NCI-H446 treated with DMSO at 0.1 percent for 48 hours (cell line): ENCODE data around the gene SLC15A4.
"Not testable (repeated sequence)": the region's sequence is repeated elsewhere in the genome, so short reads cannot be mapped to it uniquely, and the experiment has no call there.

Experiments used
- DNase-seq: peaks from one replicate; lab custom pipeline; 2025; lab: John Stamatoyannopoulos, UW

The SLC15A4 gene

GRCh38 chr12:128823916-128824839, at the start of gene SLC15A4:
SLC15A4 (minus strand) TSS chr12:128823958; CDS start chr12:128823943, 15 bp downstream.
- DNase-seq, result peak; percentile 84

GRCh38 chr12:128872303-128872702, 48.5 kb upstream of the SLC15A4 start:
- no peak for DNase-seq

- no peak for DNase-seq
These were observed 47.7 kb upstream of the SLC15A4 start for GRCh38 chr12:128871516-128871892.

GRCh38 chr12:128867466-128867865, 43.7 kb upstream of the SLC15A4 start:
- DNase-seq, result no peak

- no peak for DNase-seq
These were observed 40.9 kb upstream of the SLC15A4 start for GRCh38 chr12:128864516-128865186.

GRCh38 chr12:128863957-128864356, 40.2 kb upstream of the SLC15A4 start:
- DNase-seq, result no peak

GRCh38 chr12:128861226-128862016, 37.7 kb upstream of the SLC15A4 start:
- no peak for DNase-seq

- DNase-seq, result no peak
These were observed 35.6 kb upstream of the SLC15A4 start for GRCh38 chr12:128859311-128859710.

GRCh38 chr12:128857133-128857763, 33.5 kb upstream of the SLC15A4 start:
- DNase-seq, result no peak

- no peak for DNase-seq
These were observed 33.0 kb upstream of the SLC15A4 start for GRCh38 chr12:128856791-128857078.

- no peak for DNase-seq
These were observed 32.5 kb upstream of the SLC15A4 start for GRCh38 chr12:128856035-128856790.

- DNase-seq, result no peak
These were observed 29.9 kb upstream of the SLC15A4 start for GRCh38 chr12:128853600-128854197.

GRCh38 chr12:128852885-128853599, 29.3 kb upstream of the SLC15A4 start, which contains the start of gene GLT1D1:
GLT1D1 (plus strand) TSS chr12:128853478; CDS start chr12:128853582, 104 bp downstream.
- no peak for DNase-seq

GRCh38 chr12:128852026-128852698, 28.4 kb upstream of the SLC15A4 start:
- DNase-seq, result no peak

GRCh38 chr12:128851429-128851828, 27.7 kb upstream of the SLC15A4 start:
- not testable (repeated sequence) for DNase-seq

GRCh38 chr12:128850400-128850799, 26.6 kb upstream of the SLC15A4 start:
- no peak for DNase-seq

- not testable (repeated sequence) for DNase-seq
These were observed 26.0 kb upstream of the SLC15A4 start for GRCh38 chr12:128849806-128850205.

GRCh38 chr12:128848371-128848770, 24.6 kb upstream of the SLC15A4 start:
- DNase-seq, result no peak

- DNase-seq, result not testable (repeated sequence)
These were observed 22.9 kb upstream of the SLC15A4 start for GRCh38 chr12:128846671-128847070.
